Renal cortical epithelial cell (primary cell): ENCODE measurements around the gene MGLL. TPM values are rescaled to one million over a fixed set of nuclear protein-coding genes. Genes with fewer than 3 reads are reported as not detected.
A peak's percentile ranks its signal among the peaks of the same experiment; 100 is the strongest.

ENCODE experiments used
- DNase-seq: peaks from one replicate; pipeline ENCODE4 v3.0.0-alpha.2; 2011; ENCODE audit warnings: low read depth
- total RNA-seq: library from RNA; depleted of rRNA; stranded (reverse); fragments of >200 nt; gene quantifications from 2 replicates; pipeline ENCODE4 v1.2.3, GENCODE V29; 2014

MGLL gene
- total RNA-seq = 106 and 155 TPM in 2 replicates

DNA sequence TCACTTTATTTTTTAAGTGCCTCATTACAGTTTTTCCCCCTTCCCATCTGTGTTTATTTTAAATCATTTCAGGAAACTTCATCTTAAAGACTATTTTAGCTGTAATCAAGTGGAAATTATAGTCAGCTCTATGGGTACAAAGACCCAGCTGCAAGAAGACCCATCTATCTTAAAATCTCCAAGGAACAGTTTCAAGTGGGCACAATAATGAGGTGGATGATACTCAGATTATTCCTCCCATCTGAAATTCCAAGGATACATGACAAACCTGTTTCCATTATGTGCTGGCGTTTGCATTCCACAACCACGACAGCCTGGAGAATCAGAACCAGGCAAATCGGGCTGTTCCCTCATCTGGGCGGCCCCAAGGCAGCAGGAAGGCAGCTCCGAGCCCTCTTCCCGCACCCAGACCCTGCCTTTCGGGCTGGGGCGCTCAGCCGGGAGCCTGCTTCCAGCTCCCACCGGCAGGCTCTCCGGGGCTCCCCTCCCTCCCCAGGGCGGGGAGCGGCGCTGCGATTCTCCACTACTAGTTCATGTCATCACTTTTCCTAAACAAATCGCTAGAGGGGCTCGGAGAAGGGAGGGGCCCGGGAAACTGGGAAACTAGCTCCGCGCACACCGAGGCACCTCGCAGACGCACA lies at the start of gene MGLL:
Gene MGLL, minus strand, starts transcription at position 475 of the 641 bp plus-strand sequence. Its CDS starts 197 bp downstream, at position 278.
- DNase-seq = no peak

- DNase-seq = no peak
Measured at GRCh38 chr3:127870156-127870555, 47.8 kb upstream of the MGLL start.

GRCh38 chr3:127867986-127868385 lies 45.7 kb upstream of the MGLL start:
- peak; percentile 73 for DNase-seq

DNA sequence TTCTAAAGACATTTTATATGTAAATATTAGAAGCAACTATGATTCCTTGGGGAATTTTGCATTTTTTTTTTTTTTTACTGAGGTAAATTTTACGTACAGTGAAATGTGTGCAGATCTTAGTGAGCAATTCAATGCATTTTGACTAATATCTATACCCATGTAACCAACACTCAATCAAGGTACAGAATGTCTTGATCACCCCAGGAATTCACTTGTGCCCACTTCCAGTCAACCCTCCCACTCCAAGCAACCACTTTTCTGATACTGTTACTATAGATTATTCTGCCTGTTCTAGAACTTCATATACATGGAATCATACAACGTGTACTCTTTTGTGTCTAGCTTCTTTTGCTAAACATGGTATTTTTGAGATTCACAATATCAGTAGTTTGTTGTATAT lies 45.1 kb upstream of the MGLL start:
- no peak for DNase-seq

DNA sequence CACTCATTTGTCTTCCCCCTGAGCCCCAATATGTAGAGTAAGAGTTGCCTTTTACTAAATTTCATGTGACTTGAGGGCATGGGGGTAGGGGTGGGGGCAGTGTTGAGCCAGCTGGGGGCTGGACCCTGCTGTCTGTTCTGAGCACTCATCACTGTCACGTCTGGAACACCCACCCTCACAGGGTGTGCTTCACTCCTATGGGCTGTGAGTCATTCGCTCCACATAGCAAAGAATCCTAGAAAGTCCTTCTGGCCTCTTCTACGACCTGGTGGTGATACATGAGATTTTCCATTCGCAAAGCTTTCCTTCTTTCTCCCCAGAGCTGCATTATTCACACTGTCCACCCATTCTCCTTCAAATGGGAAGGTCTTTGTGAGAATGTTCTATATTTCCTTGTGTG lies 43.6 kb upstream of the MGLL start:
- peak; percentile 52 for DNase-seq

- no peak for DNase-seq
Measured at GRCh38 chr3:127860211-127860696, 37.9 kb upstream of the MGLL start.

DNA sequence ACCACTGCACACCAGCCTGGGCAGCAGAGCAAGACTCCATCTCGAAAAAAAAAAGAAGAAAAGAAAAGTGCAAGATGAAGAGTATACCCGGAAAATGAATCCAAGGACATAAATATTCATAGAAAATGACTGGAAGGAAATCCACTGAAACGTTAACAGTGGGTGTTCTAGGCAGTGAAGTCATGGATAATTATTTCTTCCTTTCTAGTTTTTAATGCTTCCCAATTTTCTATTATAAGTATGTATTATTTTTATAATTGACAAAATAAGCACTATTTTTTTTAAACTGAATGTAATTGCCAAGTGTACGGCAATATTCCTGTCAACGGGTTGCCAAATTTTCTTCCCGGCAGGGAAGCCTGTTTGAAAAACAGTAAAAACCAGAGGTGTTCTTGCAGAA lies 37.4 kb upstream of the MGLL start:
- DNase-seq = no peak

DNA sequence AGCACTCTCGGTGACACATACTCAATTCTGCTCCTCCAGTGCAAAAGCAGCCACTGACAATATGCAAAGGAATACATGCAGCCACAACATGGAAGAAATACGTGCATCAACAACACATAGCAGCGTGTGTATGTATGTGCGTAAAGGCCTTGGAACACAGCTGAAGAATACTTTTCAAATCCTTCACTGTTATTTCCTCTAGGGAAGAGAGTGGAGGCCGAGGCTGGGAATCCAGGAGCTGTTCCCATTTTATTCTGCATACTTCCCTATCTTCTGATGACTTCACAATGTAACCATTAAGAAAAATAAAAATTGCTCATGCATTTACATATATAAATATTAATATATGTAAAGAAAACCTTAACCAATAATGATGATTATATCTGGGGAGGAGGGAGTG lies 36.6 kb upstream of the MGLL start:
- DNase-seq = no peak

DNA sequence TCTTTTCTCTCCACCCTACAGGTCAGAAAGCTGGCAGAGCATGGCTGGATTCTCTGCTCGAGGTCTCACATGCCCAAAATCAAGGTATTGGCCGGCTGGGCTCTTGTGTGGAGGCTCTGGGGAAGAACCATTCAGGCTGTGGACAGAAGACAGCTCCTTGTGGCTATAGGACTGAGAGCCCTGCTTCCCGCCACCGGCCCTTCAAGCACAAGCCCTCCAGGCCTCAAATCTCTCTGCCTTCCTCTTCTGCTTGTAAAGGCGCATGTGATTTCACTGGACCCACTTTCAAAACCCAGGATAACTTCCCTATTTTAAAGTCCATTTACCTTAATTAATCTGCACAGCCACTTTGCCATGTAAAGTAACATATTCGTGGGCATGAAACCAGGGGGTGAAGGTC lies 36.2 kb upstream of the MGLL start:
- no peak for DNase-seq

DNA sequence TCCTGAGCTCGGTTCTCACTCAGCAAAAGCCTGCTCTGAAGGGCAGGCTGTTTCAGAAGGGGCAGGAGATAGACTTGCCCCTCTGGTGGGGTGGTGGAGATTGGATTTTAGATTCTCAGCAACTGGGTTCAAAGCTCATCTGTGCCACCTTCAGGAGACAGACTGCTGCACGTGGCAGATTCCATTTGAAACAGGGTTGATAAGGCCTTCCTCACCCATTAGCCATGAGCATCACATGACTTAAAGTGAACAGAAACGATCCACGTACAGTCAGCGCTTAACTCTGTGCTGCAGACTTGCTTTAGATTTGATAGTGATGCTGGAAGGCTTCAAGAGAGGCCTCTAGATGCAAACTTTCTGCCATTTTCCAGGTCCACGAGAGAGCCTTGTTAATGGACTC lies 35.0 kb upstream of the MGLL start:
- DNase-seq = no peak

DNA sequence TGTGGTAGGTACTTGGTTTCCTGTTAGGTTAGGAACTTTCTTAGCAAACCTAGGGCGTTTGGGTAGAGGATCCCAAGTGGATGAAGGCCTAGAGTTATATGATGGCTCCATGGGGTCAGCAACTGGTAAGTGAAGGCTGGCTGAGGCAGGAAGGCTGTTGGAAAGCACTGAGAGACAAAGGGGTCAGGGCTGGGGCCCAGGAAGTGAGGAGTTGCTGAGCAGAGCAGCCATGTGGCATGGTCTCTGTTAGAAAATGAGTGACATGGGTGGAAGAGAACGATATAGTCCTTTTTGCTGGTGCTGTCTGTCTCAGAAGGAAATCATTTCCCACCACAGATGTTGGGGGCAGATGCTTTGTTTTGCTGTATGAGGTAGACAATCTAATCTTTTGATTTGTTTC lies 34.5 kb upstream of the MGLL start:
- DNase-seq = no peak

DNA sequence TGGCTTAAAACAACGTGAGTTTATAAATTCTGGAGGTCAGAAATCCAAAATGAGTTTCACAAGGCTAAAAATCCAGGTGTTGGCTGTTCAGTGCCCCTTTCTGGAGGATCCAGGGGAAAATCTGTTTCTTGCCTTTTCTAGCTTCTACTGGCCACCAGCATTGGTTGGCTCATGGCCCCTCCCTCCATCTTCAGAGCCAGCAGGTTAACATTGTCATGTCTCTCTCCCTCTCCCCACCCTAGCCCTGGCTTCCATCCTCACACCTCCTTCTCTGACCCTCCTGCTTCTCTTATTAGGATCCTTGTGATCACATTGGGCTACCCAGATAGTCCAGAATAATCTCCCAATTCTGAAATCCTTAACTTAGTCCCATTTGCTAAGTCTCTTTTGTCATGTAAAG lies 32.9 kb upstream of the MGLL start:
- DNase-seq = no peak

DNA sequence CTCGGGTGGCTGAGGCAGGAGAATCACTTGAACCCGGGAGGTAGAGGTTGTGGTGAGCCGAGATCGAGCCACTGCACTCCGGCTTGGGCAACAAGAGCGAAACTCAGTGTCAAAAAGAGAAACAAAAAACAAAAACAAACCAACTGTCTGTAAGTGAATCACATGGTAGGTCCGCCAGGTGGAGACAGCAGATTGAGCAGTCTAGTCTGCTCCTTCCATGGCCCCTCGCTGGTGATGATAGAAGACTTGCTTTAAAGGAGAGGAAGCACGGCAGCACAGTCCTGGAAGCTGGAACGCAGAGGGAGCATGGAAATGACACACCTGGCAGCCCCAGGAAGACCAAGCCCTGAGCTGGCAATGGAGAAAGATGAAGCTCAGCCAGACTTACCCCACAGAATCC lies 31.4 kb upstream of the MGLL start:
- DNase-seq = no peak

DNA sequence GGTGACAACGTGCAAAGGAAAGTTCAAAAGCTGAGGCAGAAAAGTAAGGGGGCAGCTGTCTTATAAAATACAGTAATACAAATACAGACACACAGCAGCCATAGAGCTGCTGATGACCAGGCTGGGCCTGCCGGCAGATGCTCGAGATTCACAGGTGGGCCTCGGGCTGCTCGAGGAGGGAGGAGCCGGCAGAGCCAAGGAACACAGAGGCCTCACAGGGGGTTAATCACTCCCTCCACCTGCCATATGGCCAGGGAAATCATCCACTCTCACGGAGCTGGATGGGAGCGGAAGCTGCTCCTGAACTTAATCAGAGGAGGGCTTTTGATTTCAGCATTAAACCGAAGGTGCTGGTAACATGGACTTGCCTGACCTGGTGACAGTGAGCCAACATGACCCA lies 29.6 kb upstream of the MGLL start:
- DNase-seq = no peak

DNA sequence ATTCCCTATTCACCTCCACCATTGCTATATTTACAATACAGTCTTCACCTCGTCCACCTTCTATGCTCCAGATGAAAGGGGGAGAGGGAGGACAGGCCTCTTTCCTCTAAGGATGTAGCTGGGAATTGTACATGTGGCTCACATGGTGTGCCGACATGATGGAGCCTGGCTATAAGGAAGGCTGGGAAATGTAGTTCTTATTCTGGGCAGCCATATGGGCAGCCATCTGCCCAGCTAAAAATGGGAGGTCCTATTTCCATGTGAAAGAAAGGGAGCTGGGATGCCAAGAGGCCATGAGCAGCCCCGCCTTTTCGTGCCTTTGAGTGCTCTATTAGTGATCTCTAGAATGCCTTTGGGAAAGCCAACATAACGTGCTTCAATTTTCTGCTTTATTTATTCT lies 27.1 kb upstream of the MGLL start:
- no peak for DNase-seq

DNA sequence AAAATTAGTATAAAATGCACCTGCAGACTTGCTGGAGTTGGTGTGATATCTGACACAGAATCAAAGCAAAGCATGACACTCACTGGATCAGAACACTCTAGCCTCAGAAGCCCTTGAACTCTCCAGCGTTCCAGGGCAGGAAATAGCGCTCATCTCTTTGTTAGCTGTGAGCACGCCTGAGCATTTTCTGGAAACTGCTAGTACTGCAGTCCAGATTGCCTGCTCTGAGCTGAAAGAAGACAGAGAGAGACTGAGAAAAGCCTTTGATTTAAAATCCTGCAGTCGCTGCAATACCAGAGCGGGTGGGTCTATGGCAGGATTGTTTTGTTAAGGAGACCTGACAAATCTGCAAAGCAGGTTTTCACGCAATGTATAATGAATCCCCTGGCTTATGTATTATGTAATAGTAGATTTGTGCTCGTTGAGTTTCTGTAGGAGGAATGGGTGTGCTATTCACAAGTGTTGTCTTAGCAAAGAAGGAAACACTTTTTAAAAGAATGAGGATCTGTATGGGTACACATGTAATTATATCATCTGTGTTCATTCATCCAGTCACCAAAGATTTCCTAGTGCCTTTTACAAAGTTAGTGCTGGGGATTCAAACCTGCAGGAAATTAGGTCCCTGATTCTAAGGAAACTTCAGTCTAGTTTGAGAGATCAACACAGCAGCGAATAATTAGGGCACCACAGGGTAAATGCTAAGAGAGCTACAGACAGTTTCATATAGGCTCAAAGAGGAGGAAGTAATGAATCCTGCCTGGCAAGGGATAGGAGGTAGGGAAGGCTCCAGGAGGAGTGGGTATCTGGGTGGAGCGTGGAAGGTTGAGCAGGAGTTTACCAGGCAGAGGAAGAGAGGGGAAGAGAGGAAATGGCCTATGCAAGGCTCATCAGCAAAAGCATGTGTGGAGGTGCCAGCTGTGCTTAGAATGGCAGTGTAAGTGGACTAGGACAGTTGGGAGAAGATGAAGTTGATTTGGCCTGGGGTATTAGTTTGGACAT lies 26.1 kb upstream of the MGLL start:
- no peak for DNase-seq

- no peak for DNase-seq
Measured at GRCh38 chr3:127847236-127847720, 25.0 kb upstream of the MGLL start.

DNA sequence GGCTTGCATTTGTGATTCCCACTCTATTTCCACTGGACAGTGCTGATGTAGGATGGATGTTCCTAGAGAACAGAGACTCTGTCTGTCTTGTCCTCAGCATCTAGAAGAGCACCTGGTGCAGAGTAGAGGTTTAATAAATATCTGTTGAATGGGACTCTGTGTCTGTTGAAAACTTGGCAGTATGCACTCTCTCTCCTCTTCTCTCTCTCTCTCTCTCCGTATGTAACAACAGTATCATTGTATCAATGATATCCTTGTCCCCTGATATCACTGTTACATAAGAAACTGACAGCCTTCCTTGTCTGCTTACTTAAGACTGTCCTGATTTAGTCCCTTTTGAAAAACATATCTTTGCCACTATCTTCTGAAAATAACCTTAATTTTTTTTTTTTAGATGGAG lies 24.3 kb upstream of the MGLL start:
- DNase-seq = no peak

DNA sequence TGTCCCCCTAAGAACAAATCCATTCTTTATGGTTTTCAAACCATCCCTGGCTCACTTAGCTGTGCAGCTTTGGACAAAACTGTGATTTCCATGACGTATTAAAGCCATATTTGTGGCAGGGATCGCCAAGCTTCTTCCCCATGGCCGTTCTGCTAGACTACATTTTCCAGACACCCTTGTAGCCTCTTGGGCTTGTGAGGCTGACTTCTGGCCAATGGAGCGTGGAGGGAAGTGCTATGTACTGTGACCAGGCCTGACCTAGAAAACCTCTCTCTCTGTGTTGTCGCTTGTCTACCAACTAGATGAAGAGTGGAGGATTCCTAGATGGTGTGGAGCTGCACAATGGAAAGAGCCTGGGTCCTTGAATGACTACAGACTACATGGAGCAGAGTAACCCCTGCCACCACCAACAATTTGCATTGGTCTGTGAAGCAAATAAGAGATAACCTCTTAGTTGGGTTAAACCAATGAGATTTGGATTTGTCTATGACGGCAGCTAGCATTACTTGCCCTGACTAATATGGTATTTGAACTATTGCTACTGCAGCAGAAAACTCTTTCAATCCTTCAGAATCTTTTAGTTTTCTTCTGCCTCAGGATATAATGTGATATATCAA lies 22.1 kb upstream of the MGLL start:
- peak; percentile 72 for DNase-seq

- DNase-seq = no peak
Measured at GRCh38 chr3:127840671-127841070, 18.4 kb upstream of the MGLL start.

GRCh38 chr3:127839099-127839498 lies 16.8 kb upstream of the MGLL start:
- no peak for DNase-seq
